ENCODE results near the gene STAC2.
"Not testable (repeated sequence)": the region's sequence is repeated elsewhere in the genome, so short reads cannot be mapped to it uniquely, and the experiment has no call there.

STAC2 gene

DNA sequence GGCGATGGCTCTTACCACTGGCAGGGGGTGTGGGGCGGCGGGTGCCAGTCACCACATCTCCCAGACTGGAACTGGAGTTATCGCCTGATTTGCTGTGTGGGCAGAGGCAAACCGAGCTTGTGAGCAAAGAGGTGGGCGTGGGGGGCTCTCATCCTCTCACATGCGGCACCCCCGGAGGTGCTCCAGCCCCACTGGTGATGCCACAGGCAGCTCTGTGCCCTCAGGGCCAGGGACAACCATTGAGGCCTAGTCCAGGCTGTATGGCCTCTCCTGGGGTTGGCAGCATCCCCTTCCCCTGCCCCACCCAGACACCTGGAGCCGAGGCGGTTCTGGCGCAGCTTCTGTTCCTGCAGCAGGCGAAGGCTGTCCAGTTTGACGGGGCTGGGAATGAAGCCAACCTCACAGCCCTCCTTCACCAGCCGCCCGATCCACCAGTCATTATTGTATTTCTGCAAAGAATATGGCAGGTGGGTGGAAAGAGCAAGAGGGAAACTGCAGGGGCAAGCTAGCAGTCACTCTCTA lies 39.2 kb downstream of the STAC2 start:
- DNase-seq: no peak

DNA sequence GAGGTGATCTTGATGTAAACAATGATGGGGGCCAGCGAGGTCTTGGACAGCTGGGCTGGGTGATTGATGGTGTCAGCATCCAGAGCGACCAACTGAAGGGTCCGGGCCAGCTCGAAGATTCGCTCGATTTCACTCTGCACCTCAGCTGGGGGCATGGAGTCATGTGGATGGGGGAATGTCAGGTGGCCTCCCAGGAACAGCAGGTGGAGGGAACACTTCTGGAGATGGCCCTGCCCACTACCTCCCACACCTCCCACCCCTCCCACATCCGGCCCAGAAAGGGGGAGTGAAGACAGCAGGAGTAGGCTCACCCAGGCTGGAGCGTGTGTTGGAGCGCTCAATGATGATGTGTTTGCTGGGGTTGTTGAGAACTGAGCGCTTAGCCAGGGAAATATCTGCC lies 42.0 kb downstream of the STAC2 start:
- DNase-seq: no peak

DNA sequence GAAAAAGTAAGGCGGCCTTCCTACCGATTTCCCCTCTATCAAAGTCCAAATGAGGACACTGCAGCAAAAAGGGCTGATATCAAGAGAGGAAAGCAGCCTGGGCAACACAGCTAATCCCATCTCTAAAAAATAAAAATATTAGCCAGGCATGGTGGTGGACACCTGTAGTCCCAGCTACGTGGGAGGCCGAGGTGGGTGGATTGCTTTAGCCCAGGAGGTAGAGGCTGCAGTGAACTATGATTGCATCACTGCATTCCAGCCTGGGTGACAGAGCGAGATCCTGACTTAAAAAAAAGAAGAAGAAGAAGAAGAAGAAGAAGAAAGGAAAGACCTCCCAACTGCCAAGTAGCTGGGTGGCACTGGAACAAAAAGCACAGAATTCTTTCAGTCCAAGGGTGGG lies 42.7 kb downstream of the STAC2 start:
- DNase-seq: no peak

GRCh38 chr17:39181303-39181702 lies 44.4 kb downstream of the STAC2 start:
- DNase-seq: no peak

- no peak for DNase-seq
Observed at GRCh38 chr17:39178536-39178935, 47.2 kb downstream of the STAC2 start.

DNA sequence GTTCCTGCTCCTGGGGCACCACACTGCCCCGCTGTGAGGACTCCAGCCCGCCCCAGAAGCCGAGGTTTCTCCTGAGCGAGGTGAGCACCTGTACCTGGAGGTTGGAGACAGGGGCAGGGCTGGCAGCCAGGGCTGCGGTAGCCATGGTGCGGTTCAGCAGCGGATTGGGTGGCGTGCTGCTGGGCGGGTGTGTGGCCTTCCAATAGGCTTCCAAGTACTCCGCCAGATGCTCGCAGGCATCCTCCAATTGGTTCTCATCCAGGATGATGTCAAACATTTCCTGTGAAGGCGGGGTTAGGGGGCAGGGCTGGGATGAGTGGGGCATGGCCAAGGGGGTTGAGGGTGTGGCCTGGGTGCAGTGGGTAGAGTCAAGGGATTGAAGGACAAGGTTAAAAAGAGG lies 48.5 kb downstream of the STAC2 start:
- DNase-seq: no peak

DNA sequence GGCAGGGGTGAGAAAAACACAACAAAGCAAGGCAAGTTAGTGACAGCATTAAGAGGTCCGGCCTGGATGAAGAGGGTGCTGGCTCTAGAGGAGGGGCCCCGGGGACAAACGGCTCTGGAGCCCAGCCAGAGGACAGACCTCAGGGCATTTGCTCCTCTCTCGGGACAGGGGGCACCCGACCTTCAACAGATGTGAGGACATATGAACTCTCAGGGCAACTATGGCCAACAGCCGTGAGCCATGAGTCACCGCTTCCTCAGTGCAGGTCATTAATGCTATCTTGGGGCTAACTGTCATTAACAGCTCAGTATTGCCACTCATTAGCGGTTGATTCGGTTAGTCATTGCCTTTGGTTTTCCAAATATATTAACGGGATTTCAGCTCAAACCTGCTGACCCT lies 50.1 kb downstream of the STAC2 start:
- no peak for DNase-seq

DNA sequence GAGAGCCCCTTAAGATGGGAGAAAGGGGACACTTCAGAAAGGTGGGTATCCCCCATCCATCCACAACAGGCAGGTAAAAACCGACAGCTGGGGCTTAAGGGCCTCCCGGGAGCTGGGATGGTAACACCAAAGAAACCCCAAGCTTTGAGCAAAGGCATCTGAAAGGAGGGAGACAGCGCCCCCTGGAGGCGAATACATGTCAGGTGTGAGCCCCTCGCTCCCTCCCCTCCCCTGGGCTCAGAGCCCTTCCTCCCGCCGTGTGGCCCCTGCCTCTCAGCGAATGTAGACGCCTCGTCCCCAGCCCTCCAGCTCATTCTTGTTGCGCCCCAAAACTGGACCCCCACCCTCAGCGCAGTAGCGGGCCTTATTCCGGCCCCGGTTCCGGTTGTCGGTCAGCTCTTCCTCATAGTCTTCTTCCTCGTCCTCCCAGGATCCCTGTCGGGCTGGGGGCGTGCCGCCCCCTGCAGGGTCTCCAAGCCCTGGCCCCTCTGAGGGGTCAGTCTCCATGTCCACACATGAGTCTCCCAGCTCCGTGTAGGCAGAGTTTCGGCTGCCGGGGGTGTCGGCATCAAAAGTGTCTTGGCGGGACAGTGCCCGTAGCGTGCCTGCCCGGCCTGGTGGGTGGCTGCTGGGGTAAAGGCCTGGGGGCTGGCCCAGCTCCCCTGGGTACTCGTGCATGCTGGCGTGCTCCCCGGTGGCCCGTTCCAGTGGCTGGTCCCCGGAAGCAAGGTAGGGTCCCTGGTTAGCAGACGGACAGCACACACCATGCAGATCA lies 50.6 kb downstream of the STAC2 start:
- DNase-seq: no peak

DNA sequence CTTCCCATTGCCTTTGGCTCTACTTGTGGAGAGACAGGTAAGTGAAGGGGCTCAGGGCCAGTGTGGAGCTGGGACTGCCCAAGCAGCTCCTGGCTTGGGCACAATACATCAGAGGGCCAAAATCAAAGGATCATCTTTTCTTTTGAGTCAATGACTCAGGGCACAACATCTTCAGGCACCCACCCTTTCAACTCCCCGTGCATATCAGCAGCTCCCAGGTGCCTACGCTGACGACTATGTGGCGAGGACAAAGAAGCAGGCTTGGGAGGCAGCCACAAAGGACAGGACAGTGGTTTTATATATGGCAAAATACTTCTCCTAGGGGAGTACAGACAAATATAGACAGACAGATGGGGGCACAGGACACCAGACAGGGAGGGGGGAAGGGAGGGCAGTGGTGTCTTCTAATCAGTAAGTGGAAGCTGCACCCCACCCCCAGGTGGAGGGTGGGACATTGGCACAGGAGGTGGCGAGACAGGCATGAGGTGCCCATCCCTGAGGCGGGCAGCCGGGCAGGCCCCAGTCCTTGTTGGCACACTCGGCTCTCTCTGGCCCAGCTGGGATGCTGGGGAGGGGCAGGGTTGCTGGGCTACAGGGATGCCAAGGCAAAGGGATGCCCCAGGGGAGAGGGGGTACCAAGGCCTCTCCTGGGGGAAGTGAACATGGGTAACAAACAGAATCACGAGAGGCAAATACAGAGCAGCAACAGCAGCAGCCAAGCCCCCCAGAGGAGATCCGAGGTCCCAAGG lies 52.0 kb downstream of the STAC2 start:
- no peak for DNase-seq

DNA sequence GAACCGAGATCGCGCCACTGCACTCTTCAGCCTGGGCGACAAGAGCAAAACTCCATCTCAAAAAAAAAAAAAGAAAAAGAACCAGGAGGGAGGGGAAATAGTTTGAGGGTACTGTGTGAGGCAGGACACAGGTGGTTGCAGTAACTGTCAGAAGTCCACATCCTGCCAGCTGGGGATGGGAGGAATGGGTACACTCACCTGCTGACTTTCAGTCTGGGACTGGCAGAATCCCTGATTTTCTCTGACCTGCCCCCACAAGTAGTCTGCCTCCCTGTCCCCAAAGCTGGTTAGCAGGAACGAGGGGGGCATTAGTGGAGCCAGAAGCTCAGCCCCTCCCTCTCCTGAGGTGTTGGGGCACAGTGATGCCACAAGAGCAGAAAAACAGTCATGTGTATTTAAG lies 52.7 kb downstream of the STAC2 start:
- no peak for DNase-seq

DNA sequence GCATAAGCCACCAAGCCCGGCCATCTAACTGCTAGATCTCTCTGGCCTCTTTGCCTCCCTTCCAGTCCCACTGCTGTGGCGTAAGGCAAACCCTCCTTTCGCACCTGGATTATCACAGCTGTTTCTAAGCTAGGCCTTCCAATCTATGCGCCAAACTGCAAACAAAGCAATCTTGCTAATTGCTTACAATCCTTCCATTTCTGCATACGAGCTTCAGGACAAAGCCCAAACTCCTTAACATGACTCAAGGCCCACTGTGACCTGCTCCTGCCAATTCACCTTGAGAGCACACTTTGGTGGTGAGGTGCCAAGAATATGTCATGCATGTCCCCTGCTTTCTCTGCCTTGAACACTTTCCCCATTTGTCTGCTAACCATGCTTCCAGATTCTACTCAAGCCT lies 53.8 kb downstream of the STAC2 start:
- DNase-seq: no peak

DNA sequence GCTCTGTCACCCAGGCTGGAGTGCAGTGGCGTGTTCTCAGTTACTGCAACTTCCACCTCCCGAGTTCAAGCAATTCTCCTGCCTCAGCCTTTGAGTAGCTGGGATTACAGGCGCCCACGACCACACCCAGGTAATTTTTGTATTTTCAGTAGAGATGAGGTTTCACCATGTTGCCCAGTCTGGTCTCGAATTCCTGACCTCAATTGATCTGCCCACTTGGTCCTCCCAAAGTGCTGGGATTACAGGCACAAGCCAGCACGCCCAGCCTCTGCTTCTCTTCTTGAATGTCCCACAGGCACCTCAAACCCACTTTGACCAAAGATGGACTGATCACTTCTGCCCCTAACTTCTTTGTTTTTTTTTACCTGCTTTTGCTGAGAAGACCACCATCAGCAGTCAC lies 55.2 kb downstream of the STAC2 start:
- DNase-seq: no peak

GRCh38 chr17:39170109-39170508 lies 55.6 kb downstream of the STAC2 start:
- DNase-seq: no peak

GRCh38 chr17:39169518-39169917 lies 56.2 kb downstream of the STAC2 start:
- DNase-seq: no peak

- no peak for DNase-seq
Observed at GRCh38 chr17:39169101-39169500, 56.6 kb downstream of the STAC2 start.

GRCh38 chr17:39168503-39168902 lies 57.2 kb downstream of the STAC2 start:
- not testable (repeated sequence) for DNase-seq

DNA sequence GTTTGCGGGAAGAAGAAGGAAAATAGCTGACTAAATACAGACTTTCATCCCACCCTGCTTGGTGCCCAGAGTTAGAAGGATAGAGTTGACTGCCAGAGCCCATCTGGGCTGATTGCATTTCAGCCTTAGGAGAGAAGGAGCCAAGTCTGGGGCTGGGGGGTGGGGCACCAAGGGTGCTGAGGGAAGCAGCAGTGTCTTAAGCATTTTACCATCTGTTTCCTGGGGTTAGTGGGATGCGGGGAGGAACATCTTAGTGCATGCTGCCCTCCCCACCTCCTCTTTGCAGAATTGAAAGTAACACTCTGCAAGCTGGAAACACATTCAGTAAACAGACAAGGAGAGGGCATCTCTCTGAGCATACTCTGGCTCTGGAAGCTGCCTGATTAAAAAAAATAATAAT lies 58.3 kb downstream of the STAC2 start:
- DNase-seq: no peak

- no peak for DNase-seq
Observed at GRCh38 chr17:39166437-39167335, 59.1 kb downstream of the STAC2 start.

DNA sequence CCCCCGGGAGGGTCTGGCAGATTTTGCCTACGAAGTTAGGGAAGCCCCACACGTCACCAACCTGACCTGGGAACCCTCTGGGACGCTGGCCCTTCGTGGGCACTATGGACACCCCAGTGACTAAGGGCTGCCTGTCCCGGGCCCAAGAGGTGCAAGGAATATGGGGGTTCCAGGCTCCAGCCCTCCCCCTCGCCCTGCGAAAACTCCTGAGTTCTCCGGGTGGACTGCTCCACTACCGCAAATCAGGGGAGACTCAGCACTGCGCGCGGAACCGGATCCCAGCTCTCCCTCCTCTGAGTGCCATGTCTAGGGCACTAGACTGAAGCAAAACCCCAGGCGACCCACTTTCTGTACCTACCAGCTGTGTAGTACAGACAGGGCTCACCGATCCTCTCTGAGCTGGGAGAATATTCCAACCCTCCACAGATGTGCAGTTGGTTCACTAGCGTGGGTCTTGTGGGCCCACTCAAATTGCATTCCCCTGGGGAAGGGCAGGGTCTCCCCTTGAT lies 59.9 kb downstream of the STAC2 start, which contains the start of gene ARL5C:
Gene ARL5C, minus strand, starts transcription at position 321 of the 509 bp plus-strand sequence. CDS start 401 bp downstream, outside the sequence.
- DNase-seq: no peak

GRCh38 chr17:39165178-39165840 lies 60.4 kb downstream of the STAC2 start:
- DNase-seq: no peak

GRCh38 chr17:39164675-39165143 lies 61.0 kb downstream of the STAC2 start:
- no peak for DNase-seq

GRCh38 chr17:39161962-39162361 lies 63.8 kb downstream of the STAC2 start:
- DNase-seq: no peak

Data from activated gamma-delta T cell (primary cell).